ENCODE measurements around the gene SPR.

DNA sequence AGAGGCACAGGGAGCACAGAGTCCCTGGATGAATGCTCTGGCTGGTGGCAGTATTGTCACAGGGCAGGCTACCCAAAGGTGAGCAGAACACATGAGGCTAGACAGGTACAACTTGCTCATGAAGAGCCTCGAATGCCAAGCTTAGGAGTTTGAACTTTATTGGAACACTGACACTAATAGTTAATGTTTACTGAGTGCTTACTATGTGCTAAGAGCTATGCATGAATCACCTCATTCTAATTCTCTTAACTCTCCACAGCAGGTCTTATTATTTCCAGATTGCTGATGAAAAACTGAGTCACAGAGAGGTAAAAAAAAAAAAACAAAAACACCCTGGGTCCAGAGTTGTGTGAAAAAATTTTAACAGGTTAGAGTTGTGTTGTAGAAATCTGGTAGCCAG, 24.0 kb downstream of the SPR start:
- TF ChIP-seq, protein P1, sequence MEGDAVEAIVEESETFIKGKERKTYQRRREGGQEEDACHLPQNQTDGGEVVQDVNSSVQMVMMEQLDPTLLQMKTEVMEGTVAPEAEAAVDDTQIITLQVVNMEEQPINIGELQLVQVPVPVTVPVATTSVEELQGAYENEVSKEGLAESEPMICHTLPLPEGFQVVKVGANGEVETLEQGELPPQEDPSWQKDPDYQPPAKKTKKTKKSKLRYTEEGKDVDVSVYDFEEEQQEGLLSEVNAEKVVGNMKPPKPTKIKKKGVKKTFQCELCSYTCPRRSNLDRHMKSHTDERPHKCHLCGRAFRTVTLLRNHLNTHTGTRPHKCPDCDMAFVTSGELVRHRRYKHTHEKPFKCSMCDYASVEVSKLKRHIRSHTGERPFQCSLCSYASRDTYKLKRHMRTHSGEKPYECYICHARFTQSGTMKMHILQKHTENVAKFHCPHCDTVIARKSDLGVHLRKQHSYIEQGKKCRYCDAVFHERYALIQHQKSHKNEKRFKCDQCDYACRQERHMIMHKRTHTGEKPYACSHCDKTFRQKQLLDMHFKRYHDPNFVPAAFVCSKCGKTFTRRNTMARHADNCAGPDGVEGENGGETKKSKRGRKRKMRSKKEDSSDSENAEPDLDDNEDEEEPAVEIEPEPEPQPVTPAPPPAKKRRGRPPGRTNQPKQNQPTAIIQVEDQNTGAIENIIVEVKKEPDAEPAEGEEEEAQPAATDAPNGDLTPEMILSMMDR (IDR thresholded peaks at IDR 0.05): no peak
- no peak for TF ChIP-seq EZH2 (IDR thresholded peaks at IDR 0.05; ENCODE audit: borderline replicate concordance, insufficient read depth, low read depth, low read length, poor library complexity, severe bottlenecking)

Measured in B cell (primary cell).